ENCODE measurements around the gene CREB3L2.
"Not testable (repeated sequence)": the region's sequence is repeated elsewhere in the genome, so short reads cannot be mapped to it uniquely, and the experiment has no call there.

CREB3L2 gene

GRCh38 chr7:137989094-137989493, 12.8 kb downstream of the CREB3L2 start:
- no peak for DNase-seq (ENCODE audit: low read depth in 2 of 2)

GRCh38 chr7:137987968-137988367, 13.9 kb downstream of the CREB3L2 start:
- DNase-seq (ENCODE audit: low read depth in 2 of 2), result no peak

GRCh38 chr7:137987563-137987962, 14.3 kb downstream of the CREB3L2 start:
- DNase-seq (ENCODE audit: low read depth in 2 of 2), result no peak

- no peak for DNase-seq (ENCODE audit: low read depth in 2 of 2)
These were observed 14.9 kb downstream of the CREB3L2 start for GRCh38 chr7:137987018-137987349.

- DNase-seq (ENCODE audit: low read depth in 2 of 2), result no peak
These were observed 15.5 kb downstream of the CREB3L2 start for GRCh38 chr7:137986252-137987017.

GRCh38 chr7:137985897-137986251, 16.0 kb downstream of the CREB3L2 start:
- no peak for DNase-seq (ENCODE audit: low read depth in 2 of 2)

GRCh38 chr7:137985253-137985896, 16.5 kb downstream of the CREB3L2 start:
- no peak for DNase-seq (ENCODE audit: low read depth in 2 of 2)

- DNase-seq (ENCODE audit: low read depth in 2 of 2), result no peak
These were observed 17.5 kb downstream of the CREB3L2 start for GRCh38 chr7:137984181-137985041.

GRCh38 chr7:137983323-137984008, 18.4 kb downstream of the CREB3L2 start:
- no peak for DNase-seq (ENCODE audit: low read depth in 2 of 2)

- DNase-seq (ENCODE audit: low read depth in 2 of 2), result not testable (repeated sequence)
These were observed 19.5 kb downstream of the CREB3L2 start for GRCh38 chr7:137982394-137982793.

- no peak for DNase-seq (ENCODE audit: low read depth in 2 of 2)
These were observed 20.2 kb downstream of the CREB3L2 start for GRCh38 chr7:137981668-137982067.

- DNase-seq (ENCODE audit: low read depth in 2 of 2), result no peak
These were observed 20.7 kb downstream of the CREB3L2 start for GRCh38 chr7:137981175-137981574.

- no peak for DNase-seq (ENCODE audit: low read depth in 2 of 2)
These were observed 21.6 kb downstream of the CREB3L2 start for GRCh38 chr7:137980308-137980707.

GRCh38 chr7:137978464-137979237, 23.2 kb downstream of the CREB3L2 start:
- no peak for DNase-seq (ENCODE audit: low read depth in 2 of 2)

- no peak for DNase-seq (ENCODE audit: low read depth in 2 of 2)
These were observed 24.7 kb downstream of the CREB3L2 start for GRCh38 chr7:137977173-137977572.

- DNase-seq (ENCODE audit: low read depth in 2 of 2), result no peak
These were observed 25.2 kb downstream of the CREB3L2 start for GRCh38 chr7:137976696-137977095.

- no peak for DNase-seq (ENCODE audit: low read depth in 2 of 2)
These were observed 25.7 kb downstream of the CREB3L2 start for GRCh38 chr7:137976232-137976631.

- no peak for DNase-seq (ENCODE audit: low read depth in 2 of 2)
These were observed 26.1 kb downstream of the CREB3L2 start for GRCh38 chr7:137975768-137976167.

GRCh38 chr7:137975221-137975620, 26.7 kb downstream of the CREB3L2 start:
- no peak for DNase-seq (ENCODE audit: low read depth in 2 of 2)

GRCh38 chr7:137974766-137975165, 27.1 kb downstream of the CREB3L2 start:
- no peak for DNase-seq (ENCODE audit: low read depth in 2 of 2)

GRCh38 chr7:137970253-137970975, 31.5 kb downstream of the CREB3L2 start:
- DNase-seq (ENCODE audit: low read depth in 2 of 2), result no peak

Data from stimulated activated CD8-positive, alpha-beta memory T cell treated with anti-CD3 and anti-CD28 coated beads, Interleukin-7, amount 100 ng/mL, for 1 hour (primary cell).